HG03095 (cell line): ENCODE measurements around the gene LCT.
"Not testable (repeated sequence)": the region's sequence is repeated elsewhere in the genome, so short reads cannot be mapped to it uniquely, and the experiment has no call there.

ENCODE experiments used
- ATAC-seq: cut with Tn5 transposase; IDR thresholded peaks from one replicate; pipeline ENCODE4 v1.9.1; 2021; ENCODE audit warnings: moderate library complexity; ENCODE audit not compliant: unreplicated experiment

Gene LCT

DNA sequence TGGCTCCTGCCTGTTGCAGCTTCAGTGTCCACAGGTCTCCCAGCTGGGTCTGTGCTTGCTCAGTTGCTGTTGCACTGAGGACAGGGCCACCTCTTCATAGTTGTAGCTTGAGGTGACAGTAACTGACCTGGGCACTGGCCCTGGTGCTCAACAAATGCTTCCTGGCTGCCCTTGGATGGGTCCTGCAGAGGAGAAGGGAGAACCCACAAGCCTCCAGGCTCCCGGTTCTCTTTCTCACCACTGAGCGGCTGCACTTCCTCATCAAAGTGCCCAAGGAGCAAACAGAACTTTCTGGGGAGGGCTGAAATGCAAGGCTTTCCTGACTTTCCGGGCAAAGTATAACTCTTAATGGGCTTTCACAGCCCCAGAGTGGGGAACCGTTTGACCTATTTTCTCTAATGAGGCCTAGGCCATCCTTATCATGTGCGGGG, 38.7 kb downstream of the LCT start:
- ATAC-seq: no peak

DNA sequence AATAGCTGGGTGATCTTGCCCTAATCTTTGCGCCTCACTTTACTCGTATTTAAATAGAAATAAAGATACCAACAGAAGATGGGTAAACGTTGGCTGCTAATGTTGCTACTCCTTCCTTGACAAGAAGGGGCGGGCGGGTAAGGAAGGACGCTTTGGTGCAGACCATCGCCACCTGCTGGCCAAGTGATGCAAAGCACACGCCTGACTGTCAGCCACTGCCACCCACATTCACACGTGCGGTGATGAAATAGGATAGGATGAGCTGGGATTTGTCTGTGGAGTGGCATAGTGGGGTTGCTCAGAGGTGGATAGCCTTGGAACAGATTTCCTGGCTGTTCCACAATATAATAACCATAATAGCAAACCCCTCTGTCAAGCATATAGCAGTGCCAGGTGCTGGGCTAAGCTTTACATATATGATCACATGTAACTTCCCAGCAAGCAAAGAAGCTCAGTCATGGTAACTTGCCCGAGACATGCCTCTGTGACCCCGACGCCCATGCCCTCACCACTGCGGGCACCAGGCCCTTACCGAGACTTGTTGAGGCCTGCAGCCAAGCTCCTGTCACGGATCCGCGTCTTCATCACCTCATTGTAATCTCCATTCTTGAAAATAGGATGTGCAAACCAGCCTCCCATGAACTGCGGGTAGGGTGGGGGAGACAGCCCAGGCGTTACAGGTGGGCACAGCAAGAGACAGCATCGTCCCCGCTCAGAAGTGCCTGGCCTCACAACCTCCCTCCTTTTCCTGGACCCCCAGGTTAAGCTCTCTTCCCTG, 39.3 kb downstream of the LCT start:
- peak; percentile 79 for ATAC-seq

DNA sequence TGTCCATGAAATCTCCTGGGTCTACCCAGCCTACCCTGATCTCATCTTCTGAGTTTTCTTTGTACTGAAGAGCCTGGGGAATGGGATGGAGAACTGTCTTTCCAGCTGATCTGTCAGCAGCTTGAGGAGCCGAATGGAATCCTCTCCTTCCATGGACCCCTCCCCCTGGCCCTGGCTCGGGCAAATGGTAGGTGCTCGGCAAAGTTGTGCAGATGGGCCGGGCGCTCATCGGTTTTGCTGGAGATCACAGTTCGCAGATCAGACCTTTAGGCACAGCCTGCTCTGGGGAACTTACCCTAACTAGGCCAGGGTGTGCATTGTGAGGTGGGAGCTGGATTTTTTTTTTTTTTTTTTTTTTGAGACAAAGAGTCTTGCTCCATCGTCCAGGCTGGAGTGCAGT, 40.4 kb downstream of the LCT start:
- ATAC-seq: no peak

DNA sequence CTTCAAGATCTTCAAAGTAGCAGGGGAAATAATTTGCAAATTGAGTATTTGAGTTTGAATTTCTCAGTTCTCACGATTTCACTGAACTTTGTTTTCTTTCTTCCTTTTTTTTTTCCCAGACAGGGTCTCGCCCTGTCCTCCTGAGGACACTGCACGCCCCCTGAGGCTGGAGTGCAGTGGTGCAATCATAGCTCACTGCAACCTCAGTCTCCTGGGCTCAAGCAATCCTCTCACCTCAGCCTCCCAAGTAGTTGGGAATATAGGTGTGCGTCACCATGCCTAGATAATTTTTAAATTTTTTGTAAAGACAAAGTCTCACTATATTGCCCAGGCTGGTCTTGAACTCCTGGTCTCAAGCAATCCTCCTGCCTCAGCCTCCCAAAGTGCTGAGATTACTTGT, 41.3 kb downstream of the LCT start:
- not testable (repeated sequence) for ATAC-seq

DNA sequence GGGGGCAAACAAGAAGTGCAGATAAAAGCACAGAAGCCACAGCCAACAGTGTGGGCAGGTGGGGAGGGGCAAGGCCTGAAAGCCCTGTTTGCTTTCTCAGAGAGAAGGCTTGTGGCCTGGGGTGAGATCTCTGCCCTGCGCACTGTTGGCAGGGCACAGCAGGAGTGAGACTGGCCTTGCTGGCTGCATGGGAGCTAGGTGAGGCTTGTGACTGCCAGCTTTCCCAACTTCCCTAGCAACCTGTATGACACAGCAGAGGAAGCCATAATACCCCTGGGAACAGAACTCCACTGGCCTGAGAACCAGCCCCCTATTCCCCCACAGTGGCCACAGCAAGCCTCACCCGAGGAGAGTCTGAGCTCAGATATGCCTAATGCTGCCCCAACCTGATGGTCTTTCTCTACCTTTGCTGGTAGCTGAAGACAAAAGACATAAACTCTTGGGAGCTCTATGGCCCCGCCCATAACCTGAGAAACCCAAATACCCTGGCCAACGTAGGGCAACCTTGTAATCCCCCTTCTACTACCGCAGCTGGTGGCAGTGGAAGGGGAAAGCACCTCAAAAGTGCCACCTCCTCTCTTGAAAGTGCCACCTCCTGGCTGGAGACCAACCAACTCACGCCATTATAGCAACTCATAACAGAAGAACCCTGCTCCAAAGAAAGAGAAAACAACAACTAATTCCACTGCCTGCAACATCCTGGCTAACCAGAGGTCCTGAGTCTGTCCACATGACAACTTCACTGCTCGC, 44.4 kb downstream of the LCT start:
- no peak for ATAC-seq

DNA sequence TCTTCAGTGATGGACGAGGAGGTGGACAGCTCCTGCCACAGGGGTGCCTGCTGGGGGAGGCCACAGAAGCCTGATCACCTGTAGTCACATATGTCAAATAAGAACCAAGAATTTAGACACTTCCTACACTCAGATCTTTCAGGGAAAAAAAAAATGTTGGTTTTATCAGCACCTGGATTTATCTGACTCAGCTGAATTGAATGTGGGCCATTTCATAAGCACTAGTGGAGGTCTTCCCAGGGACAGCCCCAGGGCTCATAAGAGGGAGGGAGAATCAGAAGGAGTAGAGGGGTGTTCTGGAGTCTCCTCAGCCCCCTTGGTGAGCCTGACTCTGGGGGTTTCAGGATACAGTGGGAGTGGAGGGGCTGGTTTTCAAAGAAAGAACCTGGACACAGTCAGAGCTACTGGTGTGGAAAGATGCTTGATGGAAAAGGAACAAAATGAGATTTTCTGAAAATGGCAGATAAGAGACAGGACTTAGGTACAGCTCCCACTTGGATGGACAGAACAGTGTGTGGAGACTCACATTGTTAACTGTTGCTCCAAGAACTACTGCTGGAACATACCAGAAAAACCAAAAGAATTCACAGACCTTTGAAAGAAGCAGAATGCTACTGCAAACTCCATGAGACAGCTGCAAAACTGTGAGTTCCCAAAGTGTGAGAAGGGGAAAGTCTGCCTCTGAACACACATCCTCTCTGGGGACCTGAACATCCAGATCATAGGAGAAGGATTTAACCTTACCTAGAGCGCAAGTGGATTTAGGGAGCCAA, 45.4 kb downstream of the LCT start:
- ATAC-seq: no peak

DNA sequence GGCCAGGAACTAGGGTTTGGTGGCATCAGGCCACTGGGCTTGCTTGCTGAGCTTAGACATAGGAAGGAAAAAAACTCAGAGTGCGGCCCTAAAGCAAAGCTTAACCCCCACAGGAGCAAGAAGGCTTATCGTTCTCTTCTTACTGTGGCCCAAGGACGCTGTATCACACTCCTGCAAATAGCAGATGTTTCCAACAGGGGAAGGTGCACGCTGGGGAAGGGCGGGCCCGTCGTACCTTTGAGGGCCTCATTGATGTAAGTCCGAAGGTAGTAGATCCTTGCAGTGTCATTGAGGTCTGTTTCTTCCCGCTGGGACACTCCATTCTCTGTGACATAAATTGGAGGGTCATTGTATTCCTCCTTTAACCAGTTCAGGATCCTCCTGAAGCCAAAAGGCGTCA, 46.6 kb downstream of the LCT start:
- ATAC-seq: no peak

DNA sequence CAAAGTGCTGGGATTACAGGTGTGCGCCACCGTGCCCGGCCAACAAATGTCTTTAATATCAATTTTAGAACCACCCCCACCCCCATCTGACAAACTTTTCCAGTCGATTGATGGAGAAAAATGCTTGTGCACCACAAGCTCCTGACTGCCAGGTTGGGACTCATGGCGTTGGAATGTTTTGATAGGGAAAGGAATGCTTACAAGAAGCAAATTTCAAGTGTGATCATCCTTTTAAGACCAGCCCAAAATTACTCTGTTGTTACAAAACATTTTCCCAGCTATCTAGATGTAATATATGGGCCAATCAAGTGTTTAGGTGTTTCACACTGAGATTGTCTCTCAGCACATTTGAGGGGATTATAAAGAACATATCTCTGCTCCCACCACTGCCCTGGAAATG, 50.2 kb downstream of the LCT start:
- ATAC-seq: no peak

DNA sequence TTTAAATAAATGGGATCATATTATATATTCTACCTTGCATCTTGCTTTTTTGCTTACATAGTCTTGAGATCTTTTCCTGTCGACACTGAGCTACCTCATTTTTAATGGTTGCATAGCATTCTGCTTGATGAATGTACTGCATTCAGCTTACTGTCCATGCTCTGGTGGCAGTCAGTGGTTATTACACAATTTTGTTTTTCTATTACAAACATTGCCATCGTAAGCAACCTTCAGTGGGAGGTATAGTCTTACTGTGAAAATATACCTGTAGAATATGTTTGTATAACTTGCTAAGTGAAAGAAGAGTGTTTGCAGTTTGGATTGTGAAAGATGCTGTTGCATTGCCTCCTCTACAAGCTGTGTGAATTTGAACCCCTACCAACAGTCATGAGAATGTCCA, 52.0 kb downstream of the LCT start:
- no peak for ATAC-seq

DNA sequence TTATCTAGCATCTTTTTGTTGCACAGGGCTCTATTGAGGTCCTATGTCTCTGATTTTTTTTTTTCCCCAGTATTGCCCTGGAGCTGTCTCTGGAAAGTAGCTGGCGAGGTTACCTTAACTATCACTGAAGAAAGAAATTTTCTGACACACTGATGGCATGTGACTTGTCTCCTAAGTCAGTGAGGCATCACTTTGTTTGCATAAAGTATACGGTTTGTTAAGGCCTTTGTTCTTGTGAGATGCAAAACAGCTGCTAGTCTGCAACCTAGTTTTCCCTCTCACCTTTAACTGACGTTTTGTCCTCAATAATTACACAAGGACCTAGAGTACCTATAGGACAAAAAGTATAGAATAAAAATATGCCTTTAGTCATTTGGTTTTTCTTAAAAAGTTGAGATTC, 53.5 kb downstream of the LCT start:
- no peak for ATAC-seq

DNA sequence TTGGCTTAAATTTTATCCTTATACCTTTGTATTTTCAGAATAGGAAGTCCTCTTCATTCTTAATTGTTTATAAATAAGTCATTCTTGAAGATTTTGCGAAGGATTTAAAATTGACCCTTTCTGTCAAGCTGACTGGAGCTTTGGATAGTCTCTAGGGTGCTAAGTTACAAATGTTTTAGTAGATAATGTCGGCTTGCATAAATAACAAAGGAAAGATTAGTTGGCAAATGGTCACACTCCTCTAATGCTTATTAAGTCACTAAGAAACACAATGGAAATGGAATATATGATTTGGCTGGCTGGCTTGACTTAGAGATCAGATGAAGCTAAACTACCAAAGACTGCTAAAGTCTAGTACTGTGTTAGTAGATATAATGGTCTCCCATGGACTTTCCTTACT, 54.8 kb downstream of the LCT start:
- no peak for ATAC-seq

DNA sequence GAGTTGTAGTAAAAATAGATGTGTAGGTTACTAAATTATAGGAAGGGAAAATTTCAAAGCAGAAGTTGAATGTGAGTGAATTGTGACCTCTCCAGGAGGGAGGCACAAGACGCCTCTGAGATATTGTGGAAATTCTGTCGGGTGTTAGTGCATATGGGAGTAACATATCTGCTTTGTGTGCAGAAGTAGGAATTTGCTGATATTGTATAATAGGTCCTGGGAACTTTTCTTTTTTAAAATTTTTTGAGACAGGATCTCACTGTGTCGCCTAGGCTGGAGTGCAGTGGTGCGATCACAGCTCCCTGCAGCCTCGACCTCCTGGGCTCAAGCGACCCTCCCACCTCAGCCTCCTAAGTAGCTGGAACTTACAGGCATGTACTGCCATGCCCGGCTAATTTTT, 60.6 kb downstream of the LCT start:
- no peak for ATAC-seq

DNA sequence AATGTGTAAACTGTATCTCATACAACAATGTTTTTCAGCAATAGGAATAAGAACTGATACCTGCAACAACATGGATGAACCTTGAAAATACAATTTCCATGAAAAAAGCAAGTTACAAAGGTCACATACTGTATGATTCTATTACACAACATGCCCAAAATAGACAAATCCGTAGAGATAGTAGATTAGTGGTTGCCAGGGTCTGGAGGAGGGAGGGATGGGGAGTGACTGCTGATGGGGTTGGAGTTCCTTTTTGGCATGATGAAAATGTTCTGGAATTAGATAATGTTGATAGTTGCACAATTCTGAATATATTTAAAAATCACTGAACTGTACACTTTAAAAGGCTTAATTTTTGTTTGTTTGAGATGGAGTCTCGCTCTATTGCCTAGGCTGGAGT, 61.6 kb downstream of the LCT start:
- no peak for ATAC-seq

DNA sequence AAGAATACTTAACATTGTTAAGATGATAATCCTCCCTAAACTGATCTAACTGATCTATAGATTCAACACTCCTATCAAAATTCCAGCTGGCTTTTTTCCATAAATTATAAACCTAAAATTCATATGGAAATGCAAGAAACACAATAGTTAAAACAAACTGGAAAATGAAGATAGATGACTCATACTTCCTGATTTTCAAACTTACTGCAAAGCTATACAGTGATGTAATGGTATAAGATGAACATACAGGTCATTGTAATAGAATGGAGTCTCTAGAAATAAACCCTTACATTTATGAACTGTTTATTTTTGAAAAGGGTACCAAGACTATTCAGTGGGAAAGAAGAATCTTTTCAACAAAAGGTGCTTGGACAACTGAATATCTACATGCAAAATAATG, 63.1 kb downstream of the LCT start:
- ATAC-seq: no peak

DNA sequence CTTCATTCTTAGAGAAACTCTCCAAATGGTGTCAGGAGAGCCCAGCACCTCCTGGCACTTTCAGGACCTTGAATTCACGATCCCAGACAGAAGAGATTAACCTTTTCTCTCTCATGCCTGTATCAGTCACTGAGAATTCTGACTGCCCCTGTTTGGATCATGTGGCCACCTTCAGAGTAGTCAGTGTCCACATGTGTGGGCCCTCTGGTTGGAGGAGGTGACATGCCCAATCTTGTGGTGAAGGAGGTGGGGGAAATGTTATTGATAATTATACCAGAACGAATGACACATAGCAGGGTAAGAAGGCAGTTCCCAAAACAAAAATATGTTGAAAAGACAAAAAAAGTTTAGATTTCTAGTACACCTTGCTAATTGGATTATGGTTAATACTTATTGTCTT, 63.7 kb downstream of the LCT start:
- ATAC-seq: no peak

DNA sequence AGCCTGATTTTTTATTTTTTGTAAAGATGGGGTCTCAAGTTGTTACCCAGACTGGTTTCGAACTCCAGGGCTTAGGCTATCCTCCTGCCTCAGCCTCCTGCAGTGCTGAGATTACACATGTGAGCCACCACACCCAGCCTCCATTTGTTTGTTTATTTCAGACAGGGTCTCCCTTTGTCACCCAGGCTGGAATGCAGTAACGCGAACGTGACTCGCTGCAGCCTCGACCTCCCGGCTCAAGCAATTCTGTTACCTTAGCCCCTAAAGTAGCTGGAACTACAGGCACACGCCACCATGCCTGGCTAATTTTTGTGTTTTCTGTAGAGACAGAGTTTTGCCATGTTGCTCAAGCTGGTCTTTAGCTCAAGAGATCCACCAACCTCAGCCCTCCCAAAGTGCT, 68.1 kb downstream of the LCT start:
- ATAC-seq: no peak

DNA sequence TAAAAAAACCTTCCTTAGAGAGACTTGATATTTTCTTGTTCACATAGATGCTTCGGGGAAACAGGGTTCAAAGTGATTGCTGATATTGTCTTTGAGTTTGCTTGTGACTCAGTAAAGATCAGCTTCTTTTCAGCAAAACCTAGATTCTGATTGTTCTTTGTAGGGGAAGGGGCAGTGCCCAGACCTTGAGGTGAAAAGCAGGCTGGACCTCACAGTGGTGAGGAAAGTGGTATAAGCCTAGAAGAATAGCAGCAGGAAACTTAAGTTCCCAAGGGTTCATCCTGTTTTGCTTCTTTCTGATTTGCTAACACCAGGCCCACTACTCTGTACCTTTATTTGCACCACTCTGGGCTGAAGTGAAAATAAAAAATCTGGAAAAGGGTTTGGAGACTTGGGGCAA, 74.5 kb downstream of the LCT start:
- ATAC-seq: no peak

DNA sequence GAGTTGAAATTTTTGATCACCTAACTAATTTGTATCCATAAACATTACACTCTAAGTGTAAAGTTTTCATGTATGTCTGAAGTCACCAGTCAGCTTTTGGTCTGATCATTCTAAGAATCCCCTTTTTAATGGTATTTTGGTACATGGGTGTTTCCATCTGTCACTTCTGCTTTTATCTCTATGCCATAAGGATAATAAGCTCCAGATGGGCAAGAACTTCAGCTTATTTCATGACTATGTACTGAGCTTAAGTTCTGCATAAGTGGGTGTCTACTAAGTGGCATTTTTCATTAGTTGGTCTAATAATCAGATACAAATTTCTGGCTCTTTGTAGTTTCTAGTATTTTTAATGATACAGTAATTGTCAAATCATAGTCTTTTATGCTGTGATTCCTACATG, 75.0 kb downstream of the LCT start:
- no peak for ATAC-seq

DNA sequence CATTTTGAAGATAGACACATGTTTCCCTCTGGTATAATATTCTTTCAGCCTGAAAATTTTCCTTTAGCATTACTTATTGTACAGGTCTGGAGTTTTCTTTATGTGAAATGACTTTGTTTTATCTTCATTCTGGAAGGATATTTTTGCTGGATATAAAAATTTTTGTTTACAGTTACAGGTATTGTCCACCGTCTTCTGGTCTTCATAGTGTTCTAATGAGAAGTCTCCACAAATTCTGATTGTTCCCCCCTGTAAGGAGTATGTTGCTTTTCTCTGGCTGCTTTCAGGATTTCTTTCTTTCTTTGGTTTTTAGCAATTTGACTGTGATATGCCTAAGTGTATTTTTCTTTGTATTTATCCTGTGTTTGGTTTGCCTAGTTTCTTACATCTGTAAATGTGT, 80.3 kb downstream of the LCT start:
- ATAC-seq: no peak

DNA sequence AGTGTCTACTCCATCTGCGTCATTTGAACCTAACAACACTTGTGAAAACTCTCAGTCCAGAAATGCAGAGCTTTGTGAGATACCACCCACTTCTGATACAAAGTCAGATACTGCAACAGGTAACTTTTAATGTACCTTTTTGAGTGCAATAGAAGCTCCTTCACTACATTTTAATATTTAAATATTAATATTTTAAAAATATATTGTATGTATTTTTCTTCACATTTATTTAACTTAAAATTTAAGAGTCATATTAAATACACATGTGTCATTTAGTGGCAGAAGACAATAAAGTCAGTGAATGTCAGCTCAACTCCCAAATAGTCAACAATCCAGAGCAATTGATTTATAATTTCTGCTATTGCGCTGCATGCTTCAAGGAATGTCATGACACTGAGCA, 81.4 kb downstream of the LCT start:
- no peak for ATAC-seq

DNA sequence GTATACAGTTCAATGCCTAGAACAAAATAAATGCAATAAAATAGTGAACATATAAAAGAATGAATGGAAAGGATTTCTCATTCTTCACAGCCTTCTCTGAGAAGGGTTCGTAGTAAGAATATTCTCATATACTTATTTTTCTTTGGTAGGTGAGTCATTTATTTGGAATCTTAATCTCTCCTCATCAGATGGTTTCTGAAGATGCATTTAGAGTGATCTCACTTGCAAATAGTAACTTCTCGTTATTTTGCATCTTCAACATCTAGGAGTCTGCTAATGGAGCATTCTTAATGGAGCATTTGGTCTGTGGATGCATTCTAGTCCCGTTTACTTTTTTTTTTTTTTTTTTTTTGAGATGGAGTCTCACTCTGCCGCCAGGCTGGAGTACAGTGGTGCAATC, 91.4 kb downstream of the LCT start:
- no peak for ATAC-seq

DNA sequence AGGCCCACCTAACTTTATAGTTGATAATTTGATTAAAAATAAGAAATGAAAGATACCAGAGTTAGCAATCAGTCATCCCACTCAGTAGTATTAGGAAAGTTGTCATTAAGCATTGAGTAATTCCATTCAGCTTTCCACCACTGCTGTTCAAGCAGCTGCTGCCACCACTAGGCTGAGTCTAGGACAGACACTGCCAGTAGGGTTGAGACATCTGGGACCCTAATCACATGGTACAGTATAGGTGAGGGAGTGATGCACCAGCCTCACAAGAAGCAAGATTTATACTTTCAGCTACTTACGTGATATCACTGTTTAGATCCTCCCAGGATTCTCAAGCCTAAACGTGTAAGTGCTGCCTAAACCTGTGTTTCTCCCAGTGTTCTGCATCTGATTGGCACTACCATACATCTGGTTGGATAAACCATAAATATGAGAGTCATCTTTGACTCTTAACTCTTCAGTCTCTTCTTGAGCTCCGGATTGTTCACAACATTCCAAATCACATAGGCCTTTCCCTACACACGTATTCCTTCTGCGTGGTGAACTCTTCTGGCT, 92.1 kb downstream of the LCT start:
- no peak for ATAC-seq
